Measurements from ENCODE around the gene ACBD6. TPM values are rescaled to one million over a fixed set of nuclear protein-coding genes. Genes with fewer than 3 reads are reported as not detected.

ACBD6 gene
- total RNA-seq, 4 donors from 2014 or later: 26.6 to 51.3 (median 34.4) TPM

- Histone ChIP-seq H3K27me3 (no peaks in the 10 kb centered on the region), H3K9me3 (no peaks in the 10 kb centered on the region), H3K4me3 (no peak overlapping the region), H3K36me3 (no peaks in the 10 kb centered on the region), H3K27ac (peak overlapping the region in 1 of 4 donors; percentile 33), H3K4me1 (peaks cover 0 to 38% (median 11%) of the 10 kb centered on the region in 3 donors)
- 8 to 60% methylated on average over 1 to 2 of the region's 2 CpGs for WGBS, 2 donors
- no peak for DNase-seq
- TF ChIP-seq CTCF (IDR thresholded peaks at IDR 0.05): no peak
- TF ChIP-seq POLR2A (IDR thresholded peaks at IDR 0.05): no peak
- intact Hi-C loops (cut with DNase I): no loop called here
These were observed 23.3 kb upstream of the ACBD6 start for GRCh38 chr1:180525715-180526039.

- TF ChIP-seq POLR2A (IDR thresholded peaks at IDR 0.05): no peak
- no peak for TF ChIP-seq CTCF (IDR thresholded peaks at IDR 0.05)
These were observed 22.7 kb upstream of the ACBD6 start for GRCh38 chr1:180524915-180525714.

GRCh38 chr1:180524160-180524914 is 22.0 kb upstream of the ACBD6 start:
- Histone ChIP-seq H3K9me3 (no peaks in the 10 kb centered on the region), H3K4me1 (peaks cover 0 to 31% (median 6%) of the 10 kb centered on the region in 3 donors), H3K27me3 (no peaks in the 10 kb centered on the region), H3K4me3 (no peak overlapping the region), H3K36me3 (no peaks in the 10 kb centered on the region), H3K27ac (no peak overlapping the region)
- WGBS, 2 donors: 68 to 72% methylated on average over 7 of the region's 7 CpGs
- intact Hi-C loops (cut with DNase I): loop anchor here (5.0 kb wide), 2 partner anchors 338 to 498 kb away; partner anchors contain the start of gene STX6
- no peak for DNase-seq
- no peak for TF ChIP-seq CTCF (IDR thresholded peaks at IDR 0.05)
- TF ChIP-seq POLR2A (IDR thresholded peaks at IDR 0.05): no peak

More at GRCh38 chr1:180524915-180525714, 22.7 kb upstream of the ACBD6 start:
- H3K27ac ChIP-seq: peak overlapping the region in 1 of 4 donors; percentile 33
- no peak for DNase-seq
- WGBS, 2 donors: 32 to 45% methylated on average over 6 of the region's 7 CpGs
- H3K4me3 ChIP-seq: no peak overlapping the region
- H3K27me3 ChIP-seq: no peaks in the 10 kb centered on the region
- intact Hi-C loops (cut with DNase I): loop anchor here (5.0 kb wide), 2 partner anchors 337 to 497 kb away; partner anchors contain the start of gene STX6
- H3K9me3 ChIP-seq: no peaks in the 10 kb centered on the region
- peaks cover 0 to 32% (median 7%) of the 10 kb centered on the region in 3 donors for H3K4me1 ChIP-seq
- no peaks in the 10 kb centered on the region for H3K36me3 ChIP-seq

GRCh38 chr1:180522213-180522515 is 19.8 kb upstream of the ACBD6 start:
- Histone ChIP-seq H3K27me3 (no peaks in the 10 kb centered on the region), H3K27ac (peak overlapping the region in 2 of 4 donors; percentile 17 to 35), H3K4me3 (no peak overlapping the region), H3K4me1 (peaks cover 0 to 31% (median 6%) of the 10 kb centered on the region in 3 donors), H3K9me3 (no peaks in the 10 kb centered on the region), H3K36me3 (no peaks in the 10 kb centered on the region)
- no peak for TF ChIP-seq CTCF (IDR thresholded peaks at IDR 0.05)
- no peak for TF ChIP-seq POLR2A (IDR thresholded peaks at IDR 0.05)
- WGBS, 2 donors: 42 to 52% methylated on average over 7 of the region's 7 CpGs
- no peak for DNase-seq
- intact Hi-C loops (cut with DNase I): loop anchor here (5.0 kb wide), 2 partner anchors 340 to 500 kb away; partner anchors contain the start of gene STX6
